ENCODE results near the gene CCDC24.

Gene CCDC24

GRCh38 chr1:44024031-44024902 is 32.9 kb downstream of the CCDC24 start:
- DNase-seq (ENCODE audit: low read depth in 1 of 2, low spot score in 1 of 2), result no peak

GRCh38 chr1:44024903-44025525 is 33.6 kb downstream of the CCDC24 start:
- no peak for DNase-seq (ENCODE audit: low read depth in 1 of 2, low spot score in 1 of 2)

GRCh38 chr1:44025816-44026215 is 34.4 kb downstream of the CCDC24 start:
- no peak for DNase-seq (ENCODE audit: low read depth in 1 of 2, low spot score in 1 of 2)

GRCh38 chr1:44027320-44027719 is 35.9 kb downstream of the CCDC24 start:
- no peak for DNase-seq (ENCODE audit: low read depth in 1 of 2, low spot score in 1 of 2)

GRCh38 chr1:44029260-44029910 is 38.0 kb downstream of the CCDC24 start:
- DNase-seq (ENCODE audit: low read depth in 1 of 2, low spot score in 1 of 2), result no peak

GRCh38 chr1:44029911-44030604 is 38.7 kb downstream of the CCDC24 start:
- peak; percentile 71 to 89 for DNase-seq (ENCODE audit: low read depth in 1 of 2, low spot score in 1 of 2)

- peak; percentile 9 to 35 for DNase-seq (ENCODE audit: low read depth in 1 of 2, low spot score in 1 of 2)
Measured at GRCh38 chr1:44030605-44031251, 39.3 kb downstream of the CCDC24 start.

- peak in 1 of 2 donors; percentile 55 for DNase-seq (ENCODE audit: low read depth in 1 of 2, low spot score in 1 of 2)
Measured at GRCh38 chr1:44031252-44032169, 40.1 kb downstream of the CCDC24 start, which contains the start of gene SLC6A9. Gene SLC6A9, minus strand, starts transcription at chr1:44031462. Its CDS starts 7,185 bp downstream, at chr1:44024277.

GRCh38 chr1:44032170-44032790 is 40.9 kb downstream of the CCDC24 start:
- DNase-seq (ENCODE audit: low read depth in 1 of 2, low spot score in 1 of 2), result no peak

- no peak for DNase-seq (ENCODE audit: low read depth in 1 of 2, low spot score in 1 of 2)
Measured at GRCh38 chr1:44033041-44033575, 41.7 kb downstream of the CCDC24 start.

- DNase-seq (ENCODE audit: low read depth in 1 of 2, low spot score in 1 of 2), result no peak
Measured at GRCh38 chr1:44033756-44034155, 42.4 kb downstream of the CCDC24 start.

- no peak for DNase-seq (ENCODE audit: low read depth in 1 of 2, low spot score in 1 of 2)
Measured at GRCh38 chr1:44034423-44034822, 43.0 kb downstream of the CCDC24 start.

GRCh38 chr1:44034976-44035716 is 43.7 kb downstream of the CCDC24 start:
- no peak for DNase-seq (ENCODE audit: low read depth in 1 of 2, low spot score in 1 of 2)

GRCh38 chr1:44035726-44036408 is 44.5 kb downstream of the CCDC24 start:
- no peak for DNase-seq (ENCODE audit: low read depth in 1 of 2, low spot score in 1 of 2)

GRCh38 chr1:44036409-44037139 is 45.2 kb downstream of the CCDC24 start:
- DNase-seq (ENCODE audit: low read depth in 1 of 2, low spot score in 1 of 2), result peak; percentile 32 to 43

GRCh38 chr1:44037154-44037553 is 45.8 kb downstream of the CCDC24 start:
- DNase-seq (ENCODE audit: low read depth in 1 of 2, low spot score in 1 of 2), result no peak

All from stimulated activated CD4-positive, alpha-beta T cell treated with anti-CD3 and anti-CD28 coated beads, Interleukin-15, amount 100 ng/mL, for 1 hour (primary cell).